ENCODE data around the gene PTGDR2.

Gene PTGDR2

GRCh38 chr11:60889869-60890311 is 34.1 kb upstream of the PTGDR2 start:
- H3K4me3 ChIP-seq (ENCODE audit: low read depth, low read length): no peak overlapping the region
- DNase-seq (ENCODE audit: low read depth): no peak
- TF ChIP-seq CTCF (IDR thresholded peaks at IDR 0.05; ENCODE audit: low read depth, low read length) (no peak), POLR2A (IDR thresholded peaks at IDR 0.05; ENCODE audit: extremely low read depth, insufficient read length) (no peak), MYC (IDR thresholded peaks at IDR 0.05; ENCODE audit: low read depth, low read length) (no peak), MAX (IDR thresholded peaks at IDR 0.05; ENCODE audit: low read depth, low read length) (no peak)

GRCh38 chr11:60887556-60887955 is 31.8 kb upstream of the PTGDR2 start:
- H3K4me3 ChIP-seq (ENCODE audit: low read depth, low read length): no peak overlapping the region
- DNase-seq (ENCODE audit: low read depth): peak; percentile 74
- TF ChIP-seq CTCF (IDR thresholded peaks at IDR 0.05; ENCODE audit: low read depth, low read length): peak; percentile 63
- TF ChIP-seq POLR2A (IDR thresholded peaks at IDR 0.05; ENCODE audit: extremely low read depth, insufficient read length): no peak
- TF ChIP-seq MYC (IDR thresholded peaks at IDR 0.05; ENCODE audit: low read depth, low read length): peak; percentile 41; the same call in 1 of the 2 replicates
- 0 out of 2 replicates have a peak, but pooled peaks have one; percentile 27 for TF ChIP-seq MAX (IDR thresholded peaks at IDR 0.05; ENCODE audit: low read depth, low read length)

- no peak for DNase-seq (ENCODE audit: low read depth)
- no peak overlapping the region for H3K4me3 ChIP-seq (ENCODE audit: low read depth, low read length)
- no peak for TF ChIP-seq MYC (IDR thresholded peaks at IDR 0.05; ENCODE audit: low read depth, low read length)
Observed at GRCh38 chr11:60880643-60881282, 25.0 kb upstream of the PTGDR2 start.

GRCh38 chr11:60879971-60880588 is 24.3 kb upstream of the PTGDR2 start:
- TF ChIP-seq CTCF (IDR thresholded peaks at IDR 0.05; ENCODE audit: low read depth, low read length) (no peak), POLR2A (IDR thresholded peaks at IDR 0.05; ENCODE audit: extremely low read depth, insufficient read length) (no peak), MYC (IDR thresholded peaks at IDR 0.05; ENCODE audit: low read depth, low read length) (no peak), MAX (IDR thresholded peaks at IDR 0.05; ENCODE audit: low read depth, low read length) (no peak)
- no peak overlapping the region for H3K4me3 ChIP-seq (ENCODE audit: low read depth, low read length)
- DNase-seq (ENCODE audit: low read depth): no peak

GRCh38 chr11:60879104-60879503 is 23.4 kb upstream of the PTGDR2 start:
- no peak for TF ChIP-seq CTCF (IDR thresholded peaks at IDR 0.05; ENCODE audit: low read depth, low read length)
- TF ChIP-seq MAX (IDR thresholded peaks at IDR 0.05; ENCODE audit: low read depth, low read length): no peak
- TF ChIP-seq POLR2A (IDR thresholded peaks at IDR 0.05; ENCODE audit: extremely low read depth, insufficient read length): no peak
- TF ChIP-seq MYC (IDR thresholded peaks at IDR 0.05; ENCODE audit: low read depth, low read length): no peak
- H3K4me3 ChIP-seq (ENCODE audit: low read depth, low read length): no peak overlapping the region
- DNase-seq (ENCODE audit: low read depth): no peak

GRCh38 chr11:60878245-60879101 is 22.7 kb upstream of the PTGDR2 start:
- TF ChIP-seq POLR2A (IDR thresholded peaks at IDR 0.05; ENCODE audit: extremely low read depth, insufficient read length) (no peak), MAX (IDR thresholded peaks at IDR 0.05; ENCODE audit: low read depth, low read length) (no peak), MYC (IDR thresholded peaks at IDR 0.05; ENCODE audit: low read depth, low read length) (no peak), CTCF (IDR thresholded peaks at IDR 0.05; ENCODE audit: low read depth, low read length) (no peak)
- no peak overlapping the region for H3K4me3 ChIP-seq (ENCODE audit: low read depth, low read length)
- DNase-seq (ENCODE audit: low read depth): no peak

All from NB4 (cell line).